Keratinocyte (primary cell): ENCODE measurements around the gene FKBP1A.

Experiments
- EZH2 ChIP-seq: IDR thresholded peaks from one replicate; pipeline ENCODE4 v1.6.1; 2012; ENCODE audit warnings: inconsistent platforms, mild to moderate bottlenecking, low read length, moderate library complexity
- TF ChIP-seq, protein P1 (sequence below), 3 experiments: IDR thresholded peaks in 1 of 3; conservative IDR thresholded peaks in 1 of 3; optimal IDR thresholded peaks in 1 of 3; 2 replicates in 2 of 3; 3 replicates in 1 of 3; pipeline versions ENCODE3 to v1.5.1; 2011; ENCODE audit warnings: low read length in 3 of 3, mild to moderate bottlenecking in 3 of 3, moderate library complexity in 2 of 3, control low read depth in 1 of 3, inconsistent platforms in 1 of 3; ENCODE audit not compliant: insufficient read depth in 2 of 3; ENCODE audit errors: extremely low read depth in 1 of 3

DNA sequence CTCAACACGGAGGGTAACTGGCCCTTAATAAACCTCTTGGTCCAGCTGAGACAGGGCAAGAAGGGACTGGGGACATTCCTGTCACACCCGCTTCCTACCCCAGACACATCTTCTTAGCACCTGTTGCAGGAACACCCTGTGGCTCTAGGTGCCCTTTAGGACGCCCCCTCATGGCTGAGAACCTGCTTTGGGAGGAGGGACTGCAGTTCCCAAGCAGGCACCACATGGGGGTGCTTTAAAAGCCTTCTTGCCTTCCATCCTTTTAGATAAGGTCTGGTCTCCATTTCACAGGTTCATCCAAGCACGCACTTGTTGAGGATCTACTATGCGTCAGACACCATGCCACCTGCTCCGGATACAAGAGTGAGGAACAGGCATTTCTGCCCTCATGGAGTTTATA, 47.2 kb upstream of the FKBP1A start:
- TF ChIP-seq, protein P1, sequence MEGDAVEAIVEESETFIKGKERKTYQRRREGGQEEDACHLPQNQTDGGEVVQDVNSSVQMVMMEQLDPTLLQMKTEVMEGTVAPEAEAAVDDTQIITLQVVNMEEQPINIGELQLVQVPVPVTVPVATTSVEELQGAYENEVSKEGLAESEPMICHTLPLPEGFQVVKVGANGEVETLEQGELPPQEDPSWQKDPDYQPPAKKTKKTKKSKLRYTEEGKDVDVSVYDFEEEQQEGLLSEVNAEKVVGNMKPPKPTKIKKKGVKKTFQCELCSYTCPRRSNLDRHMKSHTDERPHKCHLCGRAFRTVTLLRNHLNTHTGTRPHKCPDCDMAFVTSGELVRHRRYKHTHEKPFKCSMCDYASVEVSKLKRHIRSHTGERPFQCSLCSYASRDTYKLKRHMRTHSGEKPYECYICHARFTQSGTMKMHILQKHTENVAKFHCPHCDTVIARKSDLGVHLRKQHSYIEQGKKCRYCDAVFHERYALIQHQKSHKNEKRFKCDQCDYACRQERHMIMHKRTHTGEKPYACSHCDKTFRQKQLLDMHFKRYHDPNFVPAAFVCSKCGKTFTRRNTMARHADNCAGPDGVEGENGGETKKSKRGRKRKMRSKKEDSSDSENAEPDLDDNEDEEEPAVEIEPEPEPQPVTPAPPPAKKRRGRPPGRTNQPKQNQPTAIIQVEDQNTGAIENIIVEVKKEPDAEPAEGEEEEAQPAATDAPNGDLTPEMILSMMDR (optimal IDR thresholded peaks at IDR 0.05 in 1 of 3, IDR thresholded peaks at IDR 0.05 in 1 of 3, conservative IDR thresholded peaks at IDR 0.05 in 1 of 3; ENCODE audit: extremely low read depth in 1 of 3, insufficient read depth in 2 of 3, low read length in 3 of 3), result peak; percentile 39 to 73 (median 64)
- TF ChIP-seq EZH2, result no peak
